DND-41 (cell line): ENCODE results near the gene GCLM.

Experiments used
- EZH2 ChIP-seq: IDR thresholded peaks from 3 replicates; pipeline ENCODE4 v1.6.1; 2012; ENCODE audit warnings: borderline replicate concordance, low read depth, mild to moderate bottlenecking, moderate library complexity, low read length, inconsistent platforms; ENCODE audit not compliant: severe bottlenecking
- TF ChIP-seq, protein P1 (sequence below): IDR thresholded peaks from 2 replicates; pipeline ENCODE4 v1.5.1; 2012; ENCODE audit warnings: borderline replicate concordance, low read length, moderate library complexity, mild to moderate bottlenecking; ENCODE audit not compliant: poor library complexity, severe bottlenecking; ENCODE audit errors: extremely low read depth

DNA sequence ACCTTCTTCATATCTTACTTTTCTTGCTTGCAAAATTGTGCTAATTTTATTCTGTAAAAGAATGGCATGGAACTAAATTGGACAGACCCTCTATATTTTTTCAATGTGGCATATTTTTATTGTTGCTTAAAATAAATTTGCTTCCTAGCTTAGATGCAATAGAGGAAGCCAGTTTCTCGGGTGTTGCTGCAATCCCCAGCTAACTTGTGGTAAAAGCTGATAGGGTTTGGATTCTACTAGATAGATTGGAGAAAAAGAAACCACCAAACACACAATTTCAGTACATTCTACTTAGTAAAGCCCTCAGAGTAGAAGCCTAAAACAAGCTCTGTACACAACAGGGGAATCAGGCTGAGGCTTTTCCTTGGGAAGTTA is 49.5 kb upstream of the GCLM start:
- TF ChIP-seq, protein P1, sequence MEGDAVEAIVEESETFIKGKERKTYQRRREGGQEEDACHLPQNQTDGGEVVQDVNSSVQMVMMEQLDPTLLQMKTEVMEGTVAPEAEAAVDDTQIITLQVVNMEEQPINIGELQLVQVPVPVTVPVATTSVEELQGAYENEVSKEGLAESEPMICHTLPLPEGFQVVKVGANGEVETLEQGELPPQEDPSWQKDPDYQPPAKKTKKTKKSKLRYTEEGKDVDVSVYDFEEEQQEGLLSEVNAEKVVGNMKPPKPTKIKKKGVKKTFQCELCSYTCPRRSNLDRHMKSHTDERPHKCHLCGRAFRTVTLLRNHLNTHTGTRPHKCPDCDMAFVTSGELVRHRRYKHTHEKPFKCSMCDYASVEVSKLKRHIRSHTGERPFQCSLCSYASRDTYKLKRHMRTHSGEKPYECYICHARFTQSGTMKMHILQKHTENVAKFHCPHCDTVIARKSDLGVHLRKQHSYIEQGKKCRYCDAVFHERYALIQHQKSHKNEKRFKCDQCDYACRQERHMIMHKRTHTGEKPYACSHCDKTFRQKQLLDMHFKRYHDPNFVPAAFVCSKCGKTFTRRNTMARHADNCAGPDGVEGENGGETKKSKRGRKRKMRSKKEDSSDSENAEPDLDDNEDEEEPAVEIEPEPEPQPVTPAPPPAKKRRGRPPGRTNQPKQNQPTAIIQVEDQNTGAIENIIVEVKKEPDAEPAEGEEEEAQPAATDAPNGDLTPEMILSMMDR: no peak
- TF ChIP-seq EZH2: no peak
